Endothelial cell (in vitro differentiated cells): Measurements from ENCODE around the gene MAP3K2. TPM values are rescaled to one million over a fixed set of nuclear protein-coding genes. Genes with fewer than 3 reads are reported as not detected.

Experiments used
- DNase-seq: peaks from one replicate; pipeline ENCODE4 v3.0.0; 2021; ENCODE audit warnings: low spot score
- H3K27ac Mint-ChIP-seq: one replicate; pipeline ENCODE4 v1.8.0; 2021; ENCODE audit warnings: mixed read lengths, inconsistent platforms; ENCODE audit not compliant: unreplicated experiment
- H3K27me3 Mint-ChIP-seq: one replicate; pipeline ENCODE4 v1.8.0; 2021; ENCODE audit warnings: mild to moderate bottlenecking, moderate library complexity, mixed read lengths, inconsistent platforms; ENCODE audit not compliant: unreplicated experiment
- H3K36me3 Mint-ChIP-seq: one replicate; pipeline ENCODE4 v1.8.0; 2021; ENCODE audit warnings: mild to moderate bottlenecking, low read depth, mixed read lengths, inconsistent platforms; ENCODE audit not compliant: unreplicated experiment
- H3K4me1 Mint-ChIP-seq: one replicate; pipeline ENCODE4 v1.8.0; 2021; ENCODE audit warnings: mild to moderate bottlenecking, mixed read lengths, inconsistent platforms; ENCODE audit not compliant: unreplicated experiment
- H3K4me3 Mint-ChIP-seq: one replicate; pipeline ENCODE4 v1.8.0; 2021; ENCODE audit warnings: mild to moderate bottlenecking, mixed read lengths, inconsistent platforms; ENCODE audit not compliant: unreplicated experiment
- H3K9me3 Mint-ChIP-seq: one replicate; pipeline ENCODE4 v1.8.0; 2021; ENCODE audit warnings: mixed read lengths, inconsistent platforms; ENCODE audit not compliant: unreplicated experiment
- CTCF ChIP-seq: fragments of 200-600 bp; sonication (generic); IDR thresholded peaks from one replicate; pipeline ENCODE4 v1.5.0; 2021; ENCODE audit warnings: antibody characterized with exemption; ENCODE audit not compliant: unreplicated experiment
- total RNA-seq: library from RNA; stranded (reverse); fragmentation: NEBNext Ultra II Directional; extraction: Animal tissue kit (Norgen Biotek cat#: 25700); gene quantifications from one replicate; pipeline ENCODE4 v1.2.1, GENCODE V29; 2021; ENCODE audit not compliant: unreplicated experiment

MAP3K2 gene
- total RNA-seq, 1 donor from 2014 or later = 27.3 TPM

- H3K9me3 Mint-ChIP-seq = peaks cover 5% of the 10 kb centered on the region
- peaks cover 7% of the 10 kb centered on the region for H3K4me1 Mint-ChIP-seq
- TF ChIP-seq CTCF = no peak
- no peak overlapping the region for H3K4me3 Mint-ChIP-seq
- H3K27me3 Mint-ChIP-seq = peaks cover 29% of the 10 kb centered on the region
- H3K36me3 Mint-ChIP-seq = peaks cover 7% of the 10 kb centered on the region
- no peak overlapping the region for H3K27ac Mint-ChIP-seq
- DNase-seq = no peak
These were observed 33.5 kb upstream of the MAP3K2 start for GRCh38 chr2:127421116-127421800.

- H3K36me3 Mint-ChIP-seq = peaks cover 7% of the 10 kb centered on the region
- DNase-seq = no peak
- peaks cover 27% of the 10 kb centered on the region for H3K27me3 Mint-ChIP-seq
- H3K27ac Mint-ChIP-seq = no peak overlapping the region
- TF ChIP-seq CTCF = no peak
- H3K4me3 Mint-ChIP-seq = no peak overlapping the region
- H3K4me1 Mint-ChIP-seq = peaks cover 7% of the 10 kb centered on the region
- H3K9me3 Mint-ChIP-seq = peaks cover 5% of the 10 kb centered on the region
These were observed 32.5 kb upstream of the MAP3K2 start for GRCh38 chr2:127420039-127420864.

- Mint-ChIP-seq H3K27me3 (peaks cover 25% of the 10 kb centered on the region), H3K27ac (no peak overlapping the region), H3K4me1 (peaks cover 7% of the 10 kb centered on the region), H3K9me3 (peaks cover 5% of the 10 kb centered on the region), H3K36me3 (peaks cover 7% of the 10 kb centered on the region), H3K4me3 (no peak overlapping the region)
- no peak for DNase-seq
- TF ChIP-seq CTCF = no peak
These were observed 31.8 kb upstream of the MAP3K2 start for GRCh38 chr2:127419448-127420038.

GRCh38 chr2:127419112-127419430 lies 31.3 kb upstream of the MAP3K2 start:
- Mint-ChIP-seq H3K27ac (no peak overlapping the region), H3K36me3 (peaks cover 6% of the 10 kb centered on the region), H3K27me3 (peaks cover 25% of the 10 kb centered on the region), H3K9me3 (peaks cover 4% of the 10 kb centered on the region), H3K4me3 (no peak overlapping the region), H3K4me1 (peaks cover 6% of the 10 kb centered on the region)
- TF ChIP-seq CTCF = no peak
- no peak for DNase-seq
